ENCODE results near the gene NAMPT.
"Not testable (repeated sequence)": the region's sequence is repeated elsewhere in the genome, so short reads cannot be mapped to it uniquely, and the experiment has no call there.

NAMPT gene

DNA sequence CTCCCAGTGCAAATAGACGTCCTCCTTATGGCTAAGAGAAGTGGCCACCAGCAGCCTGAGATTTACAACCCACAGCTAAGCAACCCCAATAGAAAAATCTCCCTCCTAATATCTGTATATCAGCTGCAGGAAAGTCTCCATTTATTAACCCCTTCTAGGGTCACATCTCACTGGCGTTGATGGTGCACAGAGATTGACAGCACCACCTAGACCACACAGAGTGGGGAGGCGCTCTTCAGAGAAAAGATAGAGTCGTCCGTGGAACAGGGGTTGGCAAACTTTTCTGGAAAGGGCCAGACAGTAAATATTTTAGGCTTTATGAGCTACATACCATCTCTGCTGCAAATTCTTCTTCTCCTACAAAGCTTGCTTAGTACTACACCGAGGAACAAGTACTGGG is 60.0 kb downstream of the NAMPT start:
- DNase-seq: no peak

DNA sequence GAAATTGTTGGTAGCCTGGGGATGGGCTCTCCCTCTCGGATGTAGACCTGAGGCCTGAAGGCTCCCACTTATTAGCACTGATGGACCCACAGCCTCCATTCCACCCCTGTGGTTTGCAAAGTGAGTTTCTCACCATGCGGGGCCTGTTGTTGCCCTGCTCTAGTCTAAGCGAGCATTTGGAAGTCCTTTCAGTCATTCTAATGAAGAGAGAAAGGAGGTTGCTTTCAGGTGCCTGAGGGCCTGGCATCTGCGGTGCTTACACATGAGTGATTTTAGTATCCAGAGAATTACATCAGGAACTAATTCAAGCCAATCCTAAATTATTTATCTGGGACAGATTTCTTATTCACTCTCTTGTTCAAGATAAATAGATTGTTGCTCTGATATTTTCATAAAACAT is 61.6 kb downstream of the NAMPT start:
- DNase-seq: no peak

DNA sequence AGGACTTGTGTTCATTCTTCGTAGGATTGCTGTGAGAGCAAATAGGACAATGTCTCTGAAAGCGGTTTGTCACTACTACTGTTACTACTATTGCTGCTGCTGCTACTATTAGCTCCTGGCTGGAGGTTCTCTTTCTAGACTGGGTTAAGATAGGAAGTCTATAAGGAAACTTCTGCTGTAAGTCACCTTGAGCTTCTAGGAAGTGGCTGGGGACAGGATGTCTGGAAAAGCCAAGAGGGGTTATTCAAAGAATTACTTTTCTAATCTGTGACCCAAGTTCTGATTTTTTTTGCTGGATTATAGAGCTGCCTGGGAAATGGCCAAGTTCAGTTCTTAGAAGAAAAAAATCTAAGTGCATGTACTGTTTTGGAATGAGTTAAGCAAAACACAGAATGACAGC is 62.2 kb downstream of the NAMPT start:
- peak; percentile 21 for DNase-seq

- DNase-seq: no peak
Observed at GRCh38 chr7:106220307-106220706, 64.5 kb downstream of the NAMPT start.

GRCh38 chr7:106219170-106219569 is 65.6 kb downstream of the NAMPT start:
- DNase-seq: no peak

DNA sequence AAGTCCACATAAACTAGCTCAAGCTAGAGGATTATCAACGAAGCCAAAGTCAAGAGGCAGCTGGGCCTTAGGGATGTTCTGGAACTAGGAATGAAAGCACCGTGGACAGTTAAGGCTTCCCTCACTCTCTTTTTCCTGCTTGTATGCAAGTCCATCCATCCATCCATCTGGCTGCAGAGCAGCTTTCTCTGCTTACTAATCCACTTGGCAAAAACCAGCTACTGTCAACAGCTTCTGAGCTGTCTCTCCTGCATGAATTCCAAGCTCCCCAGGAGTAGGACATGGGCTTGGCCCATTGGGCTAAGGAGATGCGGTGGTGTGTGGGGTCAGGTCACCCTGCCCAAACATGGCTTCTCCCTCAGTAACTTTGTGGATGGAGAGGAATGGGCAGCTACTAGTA is 66.2 kb downstream of the NAMPT start:
- DNase-seq: no peak

DNA sequence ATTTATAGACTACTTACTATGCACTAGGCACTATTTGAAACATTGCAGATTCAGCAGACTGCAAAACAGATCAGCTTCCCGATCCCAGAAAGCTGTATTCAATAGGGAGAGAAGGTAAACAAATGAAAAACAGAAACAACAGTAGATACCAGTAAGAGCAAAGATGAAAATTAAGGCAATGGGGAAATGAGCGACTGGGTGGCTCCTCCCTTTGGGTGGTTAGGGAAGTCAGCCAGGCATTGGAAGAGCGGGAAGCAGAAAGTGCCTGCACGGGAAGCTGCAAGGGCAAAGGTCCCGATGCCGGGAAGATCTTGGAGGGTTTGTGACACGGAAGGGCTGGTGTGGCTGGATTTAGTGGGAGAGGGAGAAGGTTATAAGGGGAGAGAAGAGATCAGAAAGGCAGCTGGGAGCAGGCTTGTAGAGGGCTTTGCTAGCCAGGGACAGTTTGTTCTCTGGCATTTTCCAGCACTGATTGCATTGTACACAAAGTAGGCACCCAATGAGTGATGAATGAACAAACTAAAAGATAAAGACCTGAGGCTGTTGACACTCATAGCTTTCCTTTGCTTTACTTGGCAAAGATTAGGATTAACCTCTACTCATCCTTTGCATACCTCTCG is 67.8 kb downstream of the NAMPT start:
- DNase-seq: no peak

DNA sequence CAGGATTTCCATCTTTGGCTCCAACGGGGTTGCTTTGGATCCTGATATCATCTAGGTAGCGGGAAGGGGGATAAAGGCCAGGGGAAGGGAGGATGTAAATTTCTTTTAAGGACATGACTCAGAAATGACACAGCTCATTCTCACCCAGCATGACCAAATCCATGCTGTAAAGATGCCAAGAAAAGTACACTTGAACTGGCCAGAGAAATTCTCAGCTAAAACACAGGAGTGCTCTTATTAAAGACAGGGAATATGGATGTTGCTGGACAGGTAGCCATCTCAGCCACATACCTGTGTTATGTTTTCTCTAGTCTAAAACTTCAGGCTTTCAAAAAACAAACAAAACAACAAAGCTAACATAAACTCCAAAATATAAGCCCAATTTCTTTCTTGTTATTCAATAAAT is 68.3 kb downstream of the NAMPT start:
- no peak for DNase-seq

- no peak for DNase-seq
Observed at GRCh38 chr7:106215868-106216516, 68.8 kb downstream of the NAMPT start.

- DNase-seq: not testable (repeated sequence)
Observed at GRCh38 chr7:106208944-106209343, 75.8 kb downstream of the NAMPT start.

DNA sequence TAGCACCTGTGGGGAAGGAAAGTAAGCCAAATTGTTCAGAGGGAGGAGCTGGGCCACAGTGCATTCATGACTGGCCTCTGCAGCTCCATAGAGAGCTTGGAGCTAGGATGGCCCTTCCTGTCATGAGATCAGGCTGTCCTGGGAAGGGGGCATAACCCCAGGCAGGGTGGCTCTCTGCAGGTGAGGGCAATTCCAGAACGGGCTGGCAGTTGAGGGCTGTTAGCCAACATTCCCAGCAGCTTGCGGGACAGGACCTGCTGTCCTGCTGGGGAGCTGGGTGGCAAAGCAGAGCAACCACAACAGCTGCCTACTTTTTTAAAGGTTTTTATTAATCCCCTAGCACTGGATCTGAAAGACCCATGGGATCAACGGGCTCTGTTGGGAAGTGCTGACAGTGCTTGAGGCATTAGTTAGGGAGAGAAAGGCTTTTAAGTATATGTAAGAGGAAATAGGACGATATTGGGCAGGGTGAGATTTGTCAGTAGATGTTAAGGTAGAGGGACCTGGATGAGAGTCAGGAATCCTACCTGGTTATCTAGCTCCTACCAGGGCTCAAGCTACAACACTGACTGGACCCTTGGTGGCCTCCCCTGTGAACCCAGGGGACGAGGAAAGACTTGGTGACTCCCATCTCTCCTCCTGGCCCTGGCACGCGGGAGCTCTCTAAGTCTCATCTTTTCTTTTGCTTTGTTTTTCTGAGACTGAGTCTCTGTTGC is 77.8 kb downstream of the NAMPT start:
- no peak for DNase-seq

DNA sequence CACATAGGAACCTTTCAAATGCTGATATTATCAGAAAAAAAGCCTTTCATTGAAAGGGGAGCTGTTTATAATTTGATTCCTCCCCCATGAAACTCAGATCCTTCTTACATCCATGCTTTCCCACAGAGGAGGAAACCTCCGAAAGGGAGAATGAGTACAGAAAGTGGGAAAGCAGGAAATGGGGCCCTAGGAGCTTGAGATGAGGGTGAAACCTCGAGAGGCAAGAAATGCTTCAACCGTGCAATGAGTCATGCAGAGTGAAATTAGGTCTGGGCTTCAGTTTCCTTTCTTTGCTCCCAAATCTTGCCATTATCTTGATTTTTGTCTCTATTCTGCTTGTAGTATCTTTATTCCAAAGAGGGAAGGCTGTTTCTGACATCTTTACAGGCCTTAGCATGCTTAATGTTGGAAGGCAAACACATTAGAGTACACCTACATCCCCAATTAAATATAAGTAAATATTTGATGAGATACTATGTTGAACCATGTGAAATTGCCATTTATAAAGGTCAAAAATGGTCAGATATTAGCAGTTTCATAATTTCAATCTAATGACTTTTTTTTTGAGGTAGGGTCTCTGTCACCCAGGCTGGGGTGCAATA is 79.1 kb downstream of the NAMPT start:
- peak; percentile 7 for DNase-seq

GRCh38 chr7:106203473-106203872 is 81.3 kb downstream of the NAMPT start:
- DNase-seq: no peak

- no peak for DNase-seq
Observed at GRCh38 chr7:106201164-106201563, 83.6 kb downstream of the NAMPT start.

GRCh38 chr7:106199813-106200364 is 84.9 kb downstream of the NAMPT start:
- DNase-seq: no peak

DNA sequence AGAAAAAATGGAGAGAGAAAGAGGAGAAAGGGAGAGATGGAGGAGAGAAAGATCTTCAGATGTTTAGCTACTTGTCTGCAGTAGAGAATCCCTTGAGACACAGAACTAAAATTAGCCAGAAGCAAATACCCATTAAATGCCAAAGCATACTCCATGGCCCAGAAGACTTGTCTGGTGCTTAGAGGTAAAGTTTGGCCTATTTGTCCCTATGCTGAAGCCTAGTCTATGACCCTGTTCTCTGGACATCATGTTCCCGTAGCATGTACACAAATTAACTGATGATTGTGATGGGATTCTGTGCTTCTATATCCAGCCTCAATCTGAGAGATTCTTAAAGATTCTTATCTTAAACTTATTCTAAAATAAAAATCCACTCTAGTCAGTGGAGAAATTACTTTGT is 85.8 kb downstream of the NAMPT start:
- no peak for DNase-seq

All from activated CD4-positive, alpha-beta T cell treated with anti-CD3 and anti-CD28 coated beads, Interleukin-2, amount 50 U/mL, for 16 hours (primary cell).